Activated CD8-positive, alpha-beta memory T cell treated with anti-CD3 and anti-CD28 coated beads for 36 hours (primary cell): Measurements from ENCODE around the gene EHMT1. TPM values are rescaled to one million over a fixed set of nuclear protein-coding genes. Genes with fewer than 3 reads are reported as not detected.

Experiments
- CTCF ChIA-PET: fragments of 350-600 bp; sonication (Branson Sonifier 250); formaldehyde crosslinking; loops from one replicate; lab custom pipeline; 2021; ENCODE audit warnings: antibody characterized with exemption; lab: Charles Lee
- POLR2A ChIA-PET: fragments of 350-600 bp; sonication (Branson Sonifier 250); formaldehyde crosslinking; loops from one replicate; lab custom pipeline; 2021; ENCODE audit warnings: antibody characterized with exemption; lab: Charles Lee
- total RNA-seq, 2 experiments: library from RNA; stranded (reverse); gene quantifications; one replicate each; pipeline ENCODE4 v1.2.3, GENCODE V29; 2021

The EHMT1 gene
- total RNA-seq, 2 experiments from 2014 or later = 69.9 to 75.4 TPM

- ChIA-PET CTCF (no interaction called here), POLR2A (no interaction called here)
Observed at GRCh38 chr9:137815256-137816255, 196.8 kb downstream of the EHMT1 start.

- POLR2A ChIA-PET = no interaction called here
- CTCF ChIA-PET = no interaction called here
Observed at GRCh38 chr9:137816531-137817235, 197.9 kb downstream of the EHMT1 start.

- CTCF ChIA-PET = no interaction called here
- POLR2A ChIA-PET = no interaction called here
Observed at GRCh38 chr9:137817236-137818200, 198.7 kb downstream of the EHMT1 start.

- POLR2A ChIA-PET = no interaction called here
Observed at GRCh38 chr9:137818286-137818685, 199.5 kb downstream of the EHMT1 start.

GRCh38 chr9:137820161-137820855 lies 201.5 kb downstream of the EHMT1 start:
- CTCF ChIA-PET = no interaction called here
- POLR2A ChIA-PET = no interaction called here

More at GRCh38 chr9:137818286-137818685, 199.5 kb downstream of the EHMT1 start:
- CTCF ChIA-PET = no interaction called here

GRCh38 chr9:137823986-137824771 lies 205.4 kb downstream of the EHMT1 start:
- CTCF ChIA-PET = no interaction called here
- POLR2A ChIA-PET = no interaction called here

GRCh38 chr9:137825324-137825989 lies 206.7 kb downstream of the EHMT1 start:
- CTCF ChIA-PET = no interaction called here
- POLR2A ChIA-PET = no interaction called here

GRCh38 chr9:137827908-137828526 lies 209.2 kb downstream of the EHMT1 start:
- ChIA-PET POLR2A (no interaction called here), CTCF (no interaction called here)

GRCh38 chr9:137828527-137829259 lies 209.9 kb downstream of the EHMT1 start:
- POLR2A ChIA-PET = no interaction called here
- CTCF ChIA-PET = no interaction called here

GRCh38 chr9:137829260-137829996 lies 210.6 kb downstream of the EHMT1 start:
- ChIA-PET CTCF (no interaction called here), POLR2A (no interaction called here)

- CTCF ChIA-PET = no interaction called here
- POLR2A ChIA-PET = no interaction called here
Observed at GRCh38 chr9:137832191-137832700, 213.4 kb downstream of the EHMT1 start.

- CTCF ChIA-PET = no interaction called here
- POLR2A ChIA-PET = no interaction called here
Observed at GRCh38 chr9:137832830-137833590, 214.2 kb downstream of the EHMT1 start.

GRCh38 chr9:137833721-137834613 lies 215.2 kb downstream of the EHMT1 start:
- ChIA-PET CTCF (no interaction called here), POLR2A (no interaction called here)
